NT2/D1 (cell line): ENCODE results near the gene ASAP2.
A peak's percentile ranks its signal among the peaks of the same experiment; 100 is the strongest.

Experiments used
- DNase-seq: peaks from one replicate; pipeline ENCODE4 v3.0.0-alpha.2; 2011; ENCODE audit warnings: low read depth, low spot score
- H3K27me3 ChIP-seq: 2 replicates; pipeline ENCODE4 v1.6.0; 2011; ENCODE audit warnings: mild to moderate bottlenecking; ENCODE audit not compliant: insufficient read length, insufficient read depth
- H3K36me3 ChIP-seq: 2 replicates; pipeline ENCODE4 v1.6.1; 2011; ENCODE audit warnings: mild to moderate bottlenecking, low read length, mixed read lengths; ENCODE audit not compliant: insufficient read depth, insufficient read length
- H3K4me1 ChIP-seq: 2 replicates; pipeline ENCODE4 v1.5.1; 2011; ENCODE audit not compliant: insufficient read depth, insufficient read length
- H3K4me3 ChIP-seq: 2 replicates; pipeline ENCODE4 v1.5.1; 2011; ENCODE audit warnings: low read depth; ENCODE audit not compliant: insufficient read length
- H3K9ac ChIP-seq: 2 replicates; pipeline ENCODE4 v1.6.0; 2011; ENCODE audit warnings: low read depth; ENCODE audit not compliant: insufficient read length
- H3K9me3 ChIP-seq: 2 replicates; pipeline ENCODE4 v1.5.1; 2011; ENCODE audit warnings: mild to moderate bottlenecking, low read length; ENCODE audit not compliant: insufficient read depth
- SUZ12 ChIP-seq: IDR thresholded peaks from 2 replicates; pipeline ENCODE4 v1.6.1; 2011; ENCODE audit not compliant: insufficient read length, insufficient read depth; ENCODE audit errors: extremely low read depth
- YY1 ChIP-seq: IDR thresholded peaks from 2 replicates; pipeline ENCODE4 v1.6.1; 2011; ENCODE audit not compliant: insufficient read length, insufficient read depth
- ZNF274 ChIP-seq: IDR thresholded peaks from 2 replicates; pipeline ENCODE4 v1.6.1; 2011; ENCODE audit warnings: mild to moderate bottlenecking, low read depth, low read length

ASAP2 gene

DNA sequence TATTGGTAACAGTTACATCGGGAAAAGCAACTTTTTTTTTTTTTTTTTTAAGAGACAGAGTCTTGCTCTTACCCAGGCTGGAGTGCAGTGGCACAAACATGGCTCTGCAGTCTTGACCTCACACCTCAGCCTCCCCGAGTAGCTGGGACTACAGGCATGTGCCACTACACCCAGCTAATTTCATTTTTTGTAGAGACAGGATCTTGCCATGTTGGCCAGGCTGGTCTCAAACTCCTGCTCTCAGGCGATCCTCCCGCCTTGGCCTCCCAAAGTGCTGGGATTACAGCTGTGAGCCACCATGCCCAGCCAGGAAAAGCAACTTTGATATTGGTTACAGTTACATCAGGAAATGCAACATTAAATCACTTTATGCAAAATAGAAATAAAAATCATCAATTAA, 212.1 kb downstream of the ASAP2 start:
- TF ChIP-seq SUZ12 (no peak), ZNF274 (no peak), YY1 (no peak)
- Histone ChIP-seq H3K27me3 (no peaks in the 10 kb centered on the region), H3K4me1 (peaks cover 3% of the 10 kb centered on the region), H3K4me3 (no peak overlapping the region), H3K36me3 (peaks cover 28% of the 10 kb centered on the region), H3K9ac (no peak overlapping the region), H3K9me3 (no peaks in the 10 kb centered on the region)
- no peak for DNase-seq

- Histone ChIP-seq H3K9ac (no peak overlapping the region), H3K4me1 (peaks cover 3% of the 10 kb centered on the region), H3K9me3 (no peaks in the 10 kb centered on the region), H3K4me3 (no peak overlapping the region), H3K36me3 (peaks cover 25% of the 10 kb centered on the region), H3K27me3 (no peaks in the 10 kb centered on the region)
- no peak for TF ChIP-seq SUZ12
- TF ChIP-seq YY1 = no peak
- TF ChIP-seq ZNF274 = no peak
- no peak for DNase-seq
Measured at GRCh38 chr2:9419541-9419940, 212.9 kb downstream of the ASAP2 start.

GRCh38 chr2:9420495-9420894, 213.9 kb downstream of the ASAP2 start:
- no peak overlapping the region for H3K9ac ChIP-seq
- H3K9me3 ChIP-seq = no peaks in the 10 kb centered on the region
- DNase-seq = no peak
- no peak for TF ChIP-seq SUZ12
- TF ChIP-seq ZNF274 = no peak
- TF ChIP-seq YY1 = no peak
- no peaks in the 10 kb centered on the region for H3K27me3 ChIP-seq
- no peak overlapping the region for H3K4me3 ChIP-seq
- H3K4me1 ChIP-seq = peaks cover 3% of the 10 kb centered on the region
- H3K36me3 ChIP-seq = peaks cover 25% of the 10 kb centered on the region

- TF ChIP-seq ZNF274 (no peak), SUZ12 (no peak), YY1 (no peak)
- Histone ChIP-seq H3K36me3 (peaks cover 28% of the 10 kb centered on the region), H3K9me3 (no peaks in the 10 kb centered on the region), H3K4me1 (peaks cover 3% of the 10 kb centered on the region), H3K27me3 (no peaks in the 10 kb centered on the region), H3K9ac (peak overlapping the region; percentile 90), H3K4me3 (peak overlapping the region; percentile 96)
- no peak for DNase-seq
Measured at GRCh38 chr2:9422321-9423099, 215.9 kb downstream of the ASAP2 start.

- Histone ChIP-seq H3K27me3 (no peaks in the 10 kb centered on the region), H3K4me3 (peak within 1 kb of the TSS; percentile 96)
- peak; percentile 98 for DNase-seq
Measured at GRCh38 chr2:9423100-9423921, 216.7 kb downstream of the ASAP2 start, which contains the start of the genes CPSF3 and ITGB1BP1. TSS of gene CPSF3 (plus strand) at chr2:9423654. CDS start at chr2:9423774, 120 bp downstream. TSS of gene ITGB1BP1 (minus strand) at chr2:9423528. CDS start at chr2:9418697, 4,831 bp downstream.

DNA sequence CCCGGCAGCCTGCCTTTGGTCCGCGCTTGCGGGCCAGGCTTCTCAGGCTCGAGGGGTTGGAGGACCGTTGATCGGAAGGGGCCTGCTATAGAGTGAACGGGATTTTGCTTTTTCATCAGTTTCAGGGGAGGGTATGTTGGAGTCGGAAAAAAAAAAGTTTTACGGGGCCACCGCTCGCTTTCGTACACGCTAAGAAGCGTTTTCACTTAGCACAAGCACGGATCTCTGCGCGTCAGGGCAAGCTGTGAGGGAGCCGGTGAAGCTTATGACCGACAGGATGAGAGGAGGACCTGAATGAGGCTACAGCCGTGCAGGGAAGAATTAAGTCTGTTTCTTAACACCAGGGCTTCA, 217.3 kb downstream of the ASAP2 start:
- Histone ChIP-seq H3K4me3 (peak overlapping the region; percentile 96), H3K4me1 (peaks cover 3% of the 10 kb centered on the region), H3K9me3 (no peaks in the 10 kb centered on the region), H3K36me3 (peaks cover 24% of the 10 kb centered on the region), H3K9ac (peak overlapping the region; percentile 96), H3K27me3 (no peaks in the 10 kb centered on the region)
- DNase-seq = no peak
- TF ChIP-seq YY1 = no peak
- no peak for TF ChIP-seq ZNF274
- TF ChIP-seq SUZ12 = no peak

More at GRCh38 chr2:9423100-9423921, 216.7 kb downstream of the ASAP2 start, which contains the start of the genes CPSF3 and ITGB1BP1:
- Histone ChIP-seq H3K9me3 (no peaks in the 10 kb centered on the region), H3K36me3 (peaks cover 23% of the 10 kb centered on the region), H3K4me1 (peaks cover 3% of the 10 kb centered on the region), H3K9ac (peak within 1 kb of the TSS; percentile 96)
- TF ChIP-seq YY1 (no peak), SUZ12 (no peak), ZNF274 (no peak)
